IMR-90 (cell line): Measurements from ENCODE around the gene SASS6. TPM values are rescaled to one million over a fixed set of nuclear protein-coding genes. Genes with fewer than 3 reads are reported as not detected.

Experiments
- ATAC-seq: fragments of 200-7000 bp; cut with Tn5 transposase; 2 replicates; pipeline ENCODE4 v1.9.1; 2020; ENCODE audit warnings: low read depth, mild to moderate bottlenecking, moderate library complexity
- BruUV-seq: library from RNA; stranded (reverse); fragments of 400-500 nt; replicated peaks from 2 replicates; lab custom pipeline; 2021; lab: Mats Ljungman, UMichigan
- CTCF ChIA-PET: fragments of 300-600 bp; formaldehyde crosslinking; extraction: SDS; loops from one replicate; lab custom pipeline; 2021; ENCODE audit warnings: antibody characterized with exemption; lab: Yijun Ruan, JAX
- POLR2A ChIA-PET: fragments of 300-600 bp; sonication (Branson Sonifier 250); formaldehyde crosslinking; loops from one replicate; lab custom pipeline; 2022; ENCODE audit warnings: antibody characterized with exemption; ENCODE audit not compliant: unreplicated experiment; lab: Charles Lee
- DNase-seq: peaks from one replicate; pipeline ENCODE4 v3.0.0; 2013
- H2AFZ ChIP-seq: replicated peaks from 2 replicates; pipeline ENCODE3; 2013; ENCODE audit warnings: low read length, mild to moderate bottlenecking; ENCODE audit not compliant: poor library complexity
- H2AK5ac ChIP-seq: 2 replicates; pipeline ENCODE4 v1.6.1; 2013; ENCODE audit warnings: low read depth, low read length, inconsistent platforms
- H2AK9ac ChIP-seq: replicated peaks from 2 replicates; pipeline ENCODE3; 2013; ENCODE audit warnings: mild to moderate bottlenecking, low read depth, low read length, moderate library complexity; ENCODE audit not compliant: poor library complexity
- H2BK120ac ChIP-seq: 2 replicates; pipeline ENCODE4 v1.6.1; 2013; ENCODE audit warnings: low read depth, low read length, inconsistent platforms
- H2BK15ac ChIP-seq: 3 replicates; pipeline ENCODE4 v1.6.1; 2013; ENCODE audit warnings: low read depth, low read length, inconsistent platforms
- H2BK20ac ChIP-seq: 2 replicates; pipeline ENCODE4 v1.6.1; 2013; ENCODE audit warnings: low read depth, mild to moderate bottlenecking, inconsistent platforms, low read length, moderate library complexity
- H2BK5ac ChIP-seq: 2 replicates; pipeline ENCODE4 v1.6.1; 2013; ENCODE audit warnings: mild to moderate bottlenecking, low read depth, low read length, inconsistent platforms; ENCODE audit not compliant: poor library complexity, severe bottlenecking
- H3K14ac ChIP-seq: replicated peaks from 2 replicates; pipeline ENCODE4 v1.6.1; 2013; ENCODE audit warnings: low read depth, low read length, inconsistent platforms
- H3K18ac ChIP-seq: 2 replicates; pipeline ENCODE4 v1.6.1; 2013; ENCODE audit warnings: low read depth, low read length, control low read depth
- H3K23ac ChIP-seq: 2 replicates; pipeline ENCODE4 v1.6.1; 2013; ENCODE audit warnings: low read depth, low read length, inconsistent platforms
- H3K27ac ChIP-seq: 2 replicates; pipeline ENCODE4 v1.5.1; 2013; ENCODE audit warnings: mild to moderate bottlenecking, control low read depth, low read length; ENCODE audit not compliant: insufficient read depth
- H3K27me3 ChIP-seq: 2 replicates; pipeline ENCODE4 v1.6.1; 2013; ENCODE audit warnings: low read length; ENCODE audit not compliant: control insufficient read depth, insufficient read depth
- H3K36me3 ChIP-seq: 2 replicates; pipeline ENCODE4 v1.6.1; 2013; ENCODE audit warnings: low read length, mixed read lengths; ENCODE audit not compliant: control insufficient read depth, insufficient read depth
- H3K4ac ChIP-seq: 2 replicates; pipeline ENCODE4 v1.6.1; 2013; ENCODE audit warnings: low read depth, low read length, inconsistent platforms
- H3K4me1 ChIP-seq: 2 replicates; pipeline ENCODE4 v1.6.1; 2013; ENCODE audit warnings: low read length, mixed read lengths; ENCODE audit not compliant: control insufficient read depth, insufficient read depth
- H3K4me2 ChIP-seq: 2 replicates; pipeline ENCODE4 v1.6.1; 2013; ENCODE audit warnings: low read depth, mild to moderate bottlenecking, control low read depth, low read length, moderate library complexity
- H3K4me3 ChIP-seq: 2 replicates; pipeline ENCODE4 v1.5.1; 2013; ENCODE audit warnings: low read depth, mild to moderate bottlenecking, control low read depth, low read length, moderate library complexity; ENCODE audit not compliant: insufficient read depth
- H3K56ac ChIP-seq: 2 replicates; pipeline ENCODE4 v1.6.1; 2013; ENCODE audit warnings: low read length, inconsistent platforms; ENCODE audit not compliant: insufficient read depth; ENCODE audit errors: extremely low read depth
- H3K79me1 ChIP-seq, 2 experiments: 2 replicates each; pipeline ENCODE4 v1.6.1; 2013; ENCODE audit warnings: low read length in 2 of 2, inconsistent platforms in 1 of 2, low read depth in 1 of 2
- H3K9ac ChIP-seq: 2 replicates; pipeline ENCODE4 v1.6.1; 2013; ENCODE audit warnings: low read depth, low read length, control low read depth
- H3K9me1 ChIP-seq: 2 replicates; pipeline ENCODE4 v1.6.1; 2013; ENCODE audit warnings: low read length, inconsistent platforms; ENCODE audit not compliant: insufficient read depth
- H3K9me3 ChIP-seq: 2 replicates; pipeline ENCODE4 v1.6.1; 2013; ENCODE audit warnings: low read length; ENCODE audit not compliant: control insufficient read depth, insufficient read depth
- H4K20me1 ChIP-seq: 2 replicates; pipeline ENCODE4 v1.6.1; 2013; ENCODE audit warnings: low read length, inconsistent platforms; ENCODE audit not compliant: insufficient read depth
- H4K5ac ChIP-seq: 2 replicates; pipeline ENCODE4 v1.6.1; 2013; ENCODE audit warnings: mild to moderate bottlenecking, low read depth, low read length, control low read depth
- H4K8ac ChIP-seq, 2 experiments: 2 replicates each; pipeline ENCODE4 v1.6.1; 2013; ENCODE audit warnings: low read depth in 2 of 2, low read length in 2 of 2, control low read depth in 1 of 2, inconsistent platforms in 1 of 2
- H4K91ac ChIP-seq: 2 replicates; pipeline ENCODE4 v1.6.1; 2013; ENCODE audit warnings: low read depth, low read length, inconsistent platforms; ENCODE audit not compliant: insufficient read depth
- MAFK ChIP-seq: IDR thresholded peaks from 2 replicates; pipeline ENCODE4 v1.6.1; 2012; ENCODE audit warnings: low read depth, low read length, improper control_type of control experiment
- whole genome bisulfite sequencing, 2 experiments: methylation state at CpG; one replicate each; pipeline versions ENCODE4 v1.1.5 to v1.1.7; 2013; ENCODE audit warnings: missing lambda C conversion rate in 2 of 2; ENCODE audit not compliant: insufficient read length in 1 of 2; ENCODE audit errors: extremely low coverage in 2 of 2; 5-methylcytosine and 5-hydroxymethylcytosine counted together
- dilution Hi-C: fragments of 300-500 bp; cut with HindIII; formaldehyde crosslinking; loops from one replicate; pipeline ENCODE4 v1.14.3; 2018; ENCODE audit warnings: low sequenced_read_pairs; ENCODE audit not compliant: unreplicated experiment
- in situ Hi-C: fragments of 300-500 bp; cut with MboI; formaldehyde crosslinking; loops from 3 replicates; pipeline ENCODE4 v1.14.3; 2019; ENCODE audit warnings: low sequenced_read_pairs, inconsistent platforms, mixed read lengths
- intact Hi-C: fragments of 100-400 bp; cut with micrococcal nuclease; formaldehyde crosslinking; loops from 2 replicates; pipeline ENCODE4 v1.10.0; 2022
- polyA plus RNA-seq, 3 experiments: library from polyadenylated mRNA; depleted of rRNA; stranded (reverse); fragments of >200 nt; gene quantifications; 2 replicates each; pipeline ENCODE4 v1.2.3, GENCODE V29; 2012; ENCODE audit warnings: low replicate concordance in 1 of 3
- total RNA-seq: library from RNA; depleted of rRNA; stranded (reverse); fragments of >200 nt; gene quantifications from 2 replicates; pipeline ENCODE4 v1.2.3, GENCODE V29; 2012
- TF ChIP-seq, protein P1 (sequence below): fragments of 150-350 bp; IDR thresholded peaks from 2 replicates; pipeline ENCODE4 v1.6.1; 2017; ENCODE audit warnings: mild to moderate bottlenecking, antibody characterized with exemption, low read length, low read depth

SASS6 gene
- total and polyA plus RNA-seq, 2 of the 4 experiments (the other 2 are of a cell fraction), result 1.1 to 2.7 TPM

DNA sequence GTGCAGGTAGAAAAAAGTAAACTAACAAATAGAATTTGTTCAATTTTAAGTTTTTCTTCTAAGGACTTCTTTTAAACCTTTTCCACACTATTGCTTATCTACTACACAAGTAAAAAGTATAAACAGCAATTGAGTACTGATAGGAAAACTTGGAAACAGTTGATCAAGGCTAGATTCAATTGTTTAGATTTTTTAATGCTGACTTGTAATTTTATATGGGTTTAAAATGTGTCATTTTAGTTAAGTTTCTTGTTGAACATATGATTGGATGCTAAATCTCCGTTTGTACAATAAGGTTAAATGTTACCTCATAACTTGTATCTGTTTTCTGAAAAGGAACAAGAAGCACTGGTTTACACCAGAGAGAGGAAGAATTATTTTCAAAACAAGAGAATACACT, 5.5 kb downstream of the SASS6 start:
- in situ Hi-C loops (no loop called here), intact Hi-C loops (no loop called here), dilution Hi-C loops (no loop called here)
- Histone ChIP-seq H4K5ac (no peak overlapping the region), H2BK5ac (no peak overlapping the region), H2BK20ac (no peak overlapping the region), H3K18ac (no peak overlapping the region), H2BK15ac (no peak overlapping the region), H3K9me3 (no peaks in the 10 kb centered on the region), H3K27me3 (no peaks in the 10 kb centered on the region), H3K36me3 (no peaks in the 10 kb centered on the region), H3K4ac (no peak overlapping the region), H4K91ac (no peak overlapping the region), H3K23ac (no peak overlapping the region), H2AK9ac (no peak overlapping the region), H2AFZ (no peak overlapping the region), H3K79me1 (peaks cover 27 to 39% of the 10 kb centered on the region in 2 experiments), H2BK120ac (no peak overlapping the region), H3K27ac (no peak overlapping the region), H3K4me2 (no peak overlapping the region), H3K9ac (no peak overlapping the region), H3K56ac (no peak overlapping the region), H3K4me1 (peaks cover 1% of the 10 kb centered on the region; the same call in 1 of the 2 replicates), H3K4me3 (no peak overlapping the region), H4K20me1 (no peaks in the 10 kb centered on the region), H3K14ac (no peak overlapping the region), H3K9me1 (peaks cover 2% of the 10 kb centered on the region; the same call in 1 of the 2 replicates), H4K8ac (no peak overlapping the region), H2AK5ac (no peak overlapping the region)
- BruUV-seq, result no TSS peak
- peak; percentile 33; the same call in 1 of the 2 replicates for TF ChIP-seq MAFK
- TF ChIP-seq, protein P1, sequence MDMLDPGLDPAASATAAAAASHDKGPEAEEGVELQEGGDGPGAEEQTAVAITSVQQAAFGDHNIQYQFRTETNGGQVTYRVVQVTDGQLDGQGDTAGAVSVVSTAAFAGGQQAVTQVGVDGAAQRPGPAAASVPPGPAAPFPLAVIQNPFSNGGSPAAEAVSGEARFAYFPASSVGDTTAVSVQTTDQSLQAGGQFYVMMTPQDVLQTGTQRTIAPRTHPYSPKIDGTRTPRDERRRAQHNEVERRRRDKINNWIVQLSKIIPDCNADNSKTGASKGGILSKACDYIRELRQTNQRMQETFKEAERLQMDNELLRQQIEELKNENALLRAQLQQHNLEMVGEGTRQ, result no peak
- no peak for DNase-seq
- WGBS, 2 experiments, result no CpG with 5 or more reads among the region's 1 CpG
- ChIA-PET POLR2A (interaction anchor here (0.5 kb wide), 1 partner anchor 44 kb away, joined by 3 read pairs; no protein-coding TSS in a partner anchor), CTCF (no interaction called here)
- ATAC-seq, result no peak
